Posterior vena cava (tissue), 2 donors: Measurements from ENCODE around the gene MRGPRX4. TPM values are rescaled to one million over a fixed set of nuclear protein-coding genes. Genes with fewer than 3 reads are reported as not detected.
"Not testable (repeated sequence)": the region's sequence is repeated elsewhere in the genome, so short reads cannot be mapped to it uniquely, and the experiment has no call there.

Experiments used
- DNase-seq: peaks from one replicate; pipeline ENCODE4 v3.0.0-alpha.2; 2020; ENCODE audit warnings: low spot score
- intact Hi-C, 2 donors: fragments of 100-400 bp; cut with DNase I; formaldehyde crosslinking; loops; one replicate each; pipeline versions ENCODE4 v1.14.1 to v1.14.2; 2022 to 2023
- long read RNA-seq, 2 donors: library from polyadenylated mRNA; unstranded; transcript quantifications; one replicate each; pipeline ENCODE4 v2.0.0, GENCODE V29; 2020 to 2021
- total RNA-seq, 2 donors: library from RNA; stranded (reverse); fragmentation: NEBNext Ultra II Directional; extraction: Animal tissue kit (Norgen Biotek cat#: 25700); gene quantifications; one replicate each; pipeline ENCODE4 v1.2.1, GENCODE V29; 2021
- donor health status: DM: yes; HTN: yes; CAD: no.
- donor health status: DM: yes; HTN: yes; CAD: no.

MRGPRX4 gene
- total RNA-seq = not detected
- long read RNA-seq, donor 1 = 0 reads
- long read RNA-seq, donor 2 = 0 reads

DNA sequence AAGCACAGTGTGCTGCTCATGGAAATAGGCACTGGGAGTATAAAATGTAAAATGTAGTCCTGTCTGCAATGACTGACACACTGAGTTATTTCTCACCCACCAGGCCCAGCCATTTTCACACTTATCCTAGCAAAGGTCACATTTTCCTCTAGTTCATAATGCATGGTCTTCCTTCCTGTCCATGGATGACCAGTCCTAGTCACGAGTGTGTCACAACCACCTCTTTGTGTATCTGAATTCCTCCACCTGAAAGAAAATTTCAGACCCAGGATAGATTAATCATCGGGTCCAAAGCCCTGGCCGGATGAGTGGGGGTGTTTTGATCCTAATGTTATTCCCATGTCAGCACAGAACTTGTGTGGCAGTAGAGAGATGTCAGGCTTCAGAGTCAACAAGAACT lies at the start of gene MRGPRX4:
Gene MRGPRX4, plus strand, starts transcription at position 172 of the 400 bp plus-strand sequence. CDS start 420 bp downstream, outside the sequence.
- no peak for DNase-seq
- intact Hi-C loops = no loop called here

DNA sequence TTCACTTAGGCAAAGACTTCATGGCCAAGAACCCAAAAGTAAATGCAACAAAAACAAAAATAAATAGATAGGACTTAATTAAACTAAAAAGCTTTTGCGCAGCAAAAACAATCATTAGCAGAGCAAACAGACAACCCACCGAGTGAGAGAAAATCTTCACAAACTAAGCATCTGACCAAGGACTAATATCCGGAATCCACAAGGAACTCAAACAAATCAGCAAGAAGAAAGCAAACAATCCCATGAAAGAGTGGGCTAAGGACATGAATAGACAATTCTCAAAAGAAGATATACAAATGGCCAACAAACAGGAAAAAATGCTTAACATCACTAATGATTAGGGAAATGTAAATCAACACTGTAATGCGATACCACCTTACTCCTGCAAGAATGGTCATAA lies 41.5 kb upstream of the MRGPRX4 start:
- DNase-seq, intact Hi-C loops: not testable (repeated sequence)

DNA sequence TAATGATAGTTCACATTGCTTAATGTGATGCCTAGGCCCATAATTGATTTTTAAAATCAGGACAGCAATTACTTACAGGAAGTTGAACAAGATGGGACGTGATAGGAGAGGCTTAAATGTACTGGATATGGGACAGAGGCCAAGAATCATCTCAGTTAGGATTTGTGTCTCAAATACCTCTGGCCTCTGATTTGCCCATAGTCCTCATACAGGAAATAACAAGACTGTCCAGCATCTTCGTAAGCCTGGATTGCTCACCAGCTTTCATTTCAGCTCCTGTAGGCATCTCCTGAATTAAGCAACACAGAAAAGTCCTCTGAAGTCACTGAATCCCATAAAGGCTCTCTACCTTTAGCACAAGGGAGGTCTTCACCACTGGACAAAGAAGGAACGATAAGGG lies 40.3 kb upstream of the MRGPRX4 start, which contains the start of gene MRGPRX3:
Gene MRGPRX3, plus strand, starts transcription at position 231 of the 400 bp plus-strand sequence. CDS start 4,632 bp downstream, outside the sequence.
- no peak for DNase-seq
- intact Hi-C loops = no loop called here

DNA sequence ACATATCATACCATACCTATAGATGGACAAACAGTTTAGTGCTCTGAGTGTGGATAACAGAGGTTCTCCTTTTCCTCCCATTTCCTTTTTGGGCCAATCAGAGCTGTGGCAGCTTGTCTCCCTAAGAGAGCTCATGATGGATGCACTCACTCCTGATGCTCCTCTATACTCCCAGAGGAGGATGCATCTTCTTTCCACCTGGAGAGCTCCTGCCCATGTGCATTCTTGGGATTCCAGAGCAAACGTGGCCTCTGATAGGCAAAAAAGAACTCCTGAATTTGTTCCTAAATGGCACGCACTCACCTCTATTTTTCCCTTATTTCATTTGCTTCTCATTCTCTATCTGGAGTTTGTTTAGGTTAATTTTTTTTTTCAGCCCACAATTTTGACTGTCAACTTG lies 37.3 kb upstream of the MRGPRX4 start:
- intact Hi-C loops = no loop called here
- no peak for DNase-seq

DNA sequence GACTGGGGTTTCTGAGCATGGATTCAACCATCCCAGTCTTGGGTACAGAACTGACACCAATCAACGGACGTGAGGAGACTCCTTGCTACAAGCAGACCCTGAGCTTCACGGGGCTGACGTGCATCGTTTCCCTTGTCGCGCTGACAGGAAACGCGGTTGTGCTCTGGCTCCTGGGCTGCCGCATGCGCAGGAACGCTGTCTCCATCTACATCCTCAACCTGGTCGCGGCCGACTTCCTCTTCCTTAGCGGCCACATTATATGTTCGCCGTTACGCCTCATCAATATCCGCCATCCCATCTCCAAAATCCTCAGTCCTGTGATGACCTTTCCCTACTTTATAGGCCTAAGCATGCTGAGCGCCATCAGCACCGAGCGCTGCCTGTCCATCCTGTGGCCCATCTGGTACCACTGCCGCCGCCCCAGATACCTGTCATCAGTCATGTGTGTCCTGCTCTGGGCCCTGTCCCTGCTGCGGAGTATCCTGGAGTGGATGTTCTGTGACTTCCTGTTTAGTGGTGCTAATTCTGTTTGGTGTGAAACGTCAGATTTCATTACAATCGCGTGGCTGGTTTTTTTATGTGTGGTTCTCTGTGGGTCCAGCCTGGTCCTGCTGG lies 35.3 kb upstream of the MRGPRX4 start:
- DNase-seq = no peak
- intact Hi-C loops = no loop called here

DNA sequence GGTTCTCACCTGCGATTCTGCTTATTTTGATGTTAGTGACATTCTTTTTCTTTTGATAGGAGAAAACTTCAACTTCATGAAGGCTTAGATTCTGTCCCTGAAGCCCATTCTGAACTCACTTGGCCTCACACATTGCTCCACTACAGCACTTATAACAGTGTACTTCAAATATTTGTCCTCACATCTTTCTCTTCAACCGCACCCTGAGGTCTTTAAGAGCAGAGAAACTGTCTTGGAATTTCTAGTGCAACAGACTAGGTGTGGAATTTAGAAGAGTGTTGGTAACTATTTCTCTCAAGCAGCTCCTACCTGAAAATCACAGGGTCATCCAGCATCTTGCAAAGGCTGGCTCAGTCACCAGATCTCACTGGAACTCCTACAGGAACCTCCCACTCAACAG lies 32.5 kb upstream of the MRGPRX4 start:
- intact Hi-C loops = no loop called here
- no peak for DNase-seq

DNA sequence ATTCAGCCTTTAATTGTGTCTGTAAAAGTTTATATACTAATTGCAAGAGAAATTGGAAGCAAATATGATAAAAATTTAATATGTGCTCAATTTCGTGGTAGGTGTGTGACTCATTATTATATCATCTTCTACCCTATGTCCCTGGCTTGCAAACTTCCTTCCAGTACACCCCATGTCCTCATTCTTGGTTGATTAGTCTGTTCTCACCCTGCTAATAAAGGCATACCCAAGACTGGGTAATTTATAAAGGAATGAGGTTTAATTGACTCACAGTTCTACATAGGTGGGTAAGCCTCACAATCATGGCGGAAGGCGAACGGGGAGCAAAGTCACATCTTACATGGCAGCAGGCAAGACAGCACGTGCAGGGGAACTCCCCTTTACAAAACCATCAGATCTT lies 28.4 kb upstream of the MRGPRX4 start:
- intact Hi-C loops = no loop called here
- no peak for DNase-seq

DNA sequence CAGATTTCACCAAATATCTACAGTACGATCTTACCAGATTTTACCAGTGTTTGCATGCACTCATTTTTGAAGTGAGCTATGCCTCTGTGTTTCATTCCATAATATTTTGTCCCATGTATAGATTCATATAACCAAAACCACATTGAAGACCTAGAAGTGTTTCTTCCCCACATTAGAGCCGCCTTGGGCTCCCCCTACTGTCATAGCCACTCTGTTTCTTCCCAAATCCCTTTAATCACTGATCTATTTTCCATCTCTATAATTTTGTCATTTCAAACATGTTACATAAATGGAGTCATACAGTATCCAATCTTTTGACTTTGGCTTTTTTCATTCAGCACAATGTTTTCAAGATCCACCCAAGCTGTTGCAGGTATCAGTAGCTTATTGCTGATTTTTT lies 27.6 kb upstream of the MRGPRX4 start:
- intact Hi-C loops = no loop called here
- no peak for DNase-seq

DNA sequence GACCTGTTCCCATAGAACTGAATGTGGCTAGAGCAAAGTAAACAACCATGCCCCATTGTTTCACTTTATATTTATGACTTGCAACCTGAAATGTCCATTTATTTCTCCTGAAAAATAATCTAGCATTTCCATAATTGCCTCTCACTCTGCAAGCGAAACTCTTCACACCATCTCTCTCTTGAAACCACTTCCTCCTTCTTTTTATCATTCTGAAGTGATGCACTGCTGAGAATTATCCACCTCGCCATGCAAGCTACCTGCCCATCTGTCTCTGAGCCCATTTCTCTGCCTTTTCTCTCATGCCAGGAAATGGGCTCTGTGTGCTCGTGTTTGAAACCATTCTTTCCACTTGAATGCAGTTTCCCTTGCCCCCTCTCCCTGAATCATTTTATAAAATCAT lies 26.8 kb upstream of the MRGPRX4 start:
- DNase-seq = no peak
- intact Hi-C loops = no loop called here

DNA sequence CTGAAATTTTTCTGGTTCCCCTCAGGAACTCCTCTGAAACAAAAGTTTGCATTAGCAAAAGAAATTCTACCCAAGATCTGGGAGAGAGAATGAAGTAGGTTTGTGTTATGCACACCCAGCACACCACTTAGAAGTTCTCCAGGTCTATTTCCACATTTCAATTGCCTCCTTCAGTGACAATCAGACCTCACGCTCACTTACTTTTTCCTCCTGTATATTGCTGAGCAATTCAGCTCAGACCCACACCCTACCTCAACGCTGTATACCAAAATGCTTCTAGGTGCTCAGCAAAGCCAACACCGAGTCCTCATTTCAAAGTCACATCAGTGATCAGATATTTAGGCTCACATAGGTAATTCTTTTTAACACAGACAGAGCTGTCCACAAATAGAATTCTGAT lies 21.1 kb upstream of the MRGPRX4 start:
- DNase-seq = no peak
- intact Hi-C loops = no loop called here

DNA sequence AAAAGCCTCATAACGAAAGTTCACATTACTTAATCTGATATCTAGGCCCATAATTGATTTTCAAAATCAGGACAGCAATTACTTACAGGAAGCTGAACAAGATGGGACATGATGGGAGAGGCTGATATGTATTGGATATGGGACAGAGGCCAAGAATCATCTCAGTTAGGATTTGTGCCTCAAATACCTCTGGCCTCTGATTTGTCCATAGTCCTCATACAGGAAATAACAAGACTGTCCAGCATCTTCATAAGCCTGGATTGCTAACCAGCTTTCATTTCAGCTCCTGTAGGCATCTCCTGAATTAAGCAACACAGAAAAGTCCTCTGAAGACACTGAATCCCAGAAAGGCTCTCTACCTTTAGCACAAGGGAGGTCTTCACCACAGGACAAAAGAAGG lies 4.3 kb upstream of the MRGPRX4 start:
- intact Hi-C loops = no loop called here

DNA sequence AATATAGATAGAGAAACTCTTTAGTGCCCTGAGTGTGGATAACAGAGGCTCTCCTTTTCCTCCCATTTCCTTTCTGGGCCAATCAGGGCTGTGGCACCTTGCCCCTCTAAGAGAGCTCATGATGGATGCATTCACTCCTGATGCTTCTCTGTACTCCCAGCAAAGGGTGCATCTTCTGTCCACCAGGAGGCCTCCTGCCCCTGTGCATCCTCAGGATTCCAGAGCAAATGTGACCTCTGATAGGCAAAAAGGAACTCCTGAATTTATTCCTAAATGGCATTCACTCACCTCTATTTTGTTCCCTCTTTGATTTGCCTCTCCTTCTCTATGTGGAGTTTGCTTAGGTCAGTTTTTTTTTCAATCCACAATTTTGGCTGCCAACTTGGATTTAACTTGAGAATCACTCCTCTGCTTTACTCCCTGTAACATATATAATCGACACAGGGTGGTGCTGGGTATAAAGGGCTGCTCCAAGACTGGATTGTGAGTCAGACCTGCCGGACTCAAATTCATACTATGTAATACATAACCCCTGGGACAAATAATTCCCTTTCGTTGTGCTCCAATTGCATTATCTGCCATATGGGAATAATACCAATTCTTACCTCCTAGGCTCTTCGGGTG lies 1.1 kb upstream of the MRGPRX4 start:
- intact Hi-C loops = no loop called here
- DNase-seq = no peak

More for the DNA sequence above, 4.3 kb upstream of the MRGPRX4 start:
- DNase-seq = no peak

DNA sequence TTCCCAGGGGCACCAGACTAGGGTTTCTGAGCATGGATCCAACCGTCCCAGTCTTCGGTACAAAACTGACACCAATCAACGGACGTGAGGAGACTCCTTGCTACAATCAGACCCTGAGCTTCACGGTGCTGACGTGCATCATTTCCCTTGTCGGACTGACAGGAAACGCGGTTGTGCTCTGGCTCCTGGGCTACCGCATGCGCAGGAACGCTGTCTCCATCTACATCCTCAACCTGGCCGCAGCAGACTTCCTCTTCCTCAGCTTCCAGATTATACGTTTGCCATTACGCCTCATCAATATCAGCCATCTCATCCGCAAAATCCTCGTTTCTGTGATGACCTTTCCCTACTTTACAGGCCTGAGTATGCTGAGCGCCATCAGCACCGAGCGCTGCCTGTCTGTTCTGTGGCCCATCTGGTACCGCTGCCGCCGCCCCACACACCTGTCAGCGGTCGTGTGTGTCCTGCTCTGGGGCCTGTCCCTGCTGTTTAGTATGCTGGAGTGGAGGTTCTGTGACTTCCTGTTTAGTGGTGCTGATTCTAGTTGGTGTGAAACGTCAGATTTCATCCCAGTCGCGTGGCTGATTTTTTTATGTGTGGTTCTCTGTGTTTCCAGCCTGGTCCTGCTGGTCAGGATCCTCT lies 709 bp downstream of the MRGPRX4 start:
- intact Hi-C loops = no loop called here
- DNase-seq = no peak

DNA sequence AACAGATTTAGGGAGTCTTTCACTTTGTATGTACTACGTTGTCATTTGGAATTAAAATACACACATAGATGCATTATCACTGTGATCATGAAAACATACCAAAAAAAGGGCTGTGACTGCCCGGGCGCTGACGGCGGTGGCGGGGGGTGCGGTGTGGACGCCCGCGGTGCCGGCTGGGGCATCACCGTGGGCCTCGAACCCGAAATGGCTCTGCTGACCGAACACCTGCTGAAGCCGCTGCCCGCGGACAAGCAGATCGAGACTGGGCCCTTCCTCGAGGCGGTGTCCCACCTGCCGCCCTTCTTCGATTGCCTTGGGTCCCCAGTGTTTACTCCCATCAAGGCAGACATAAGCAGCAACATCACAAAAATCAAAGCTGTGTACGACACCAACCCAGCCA lies 16.2 kb downstream of the MRGPRX4 start:
- intact Hi-C loops = no loop called here
- no peak for DNase-seq

DNA sequence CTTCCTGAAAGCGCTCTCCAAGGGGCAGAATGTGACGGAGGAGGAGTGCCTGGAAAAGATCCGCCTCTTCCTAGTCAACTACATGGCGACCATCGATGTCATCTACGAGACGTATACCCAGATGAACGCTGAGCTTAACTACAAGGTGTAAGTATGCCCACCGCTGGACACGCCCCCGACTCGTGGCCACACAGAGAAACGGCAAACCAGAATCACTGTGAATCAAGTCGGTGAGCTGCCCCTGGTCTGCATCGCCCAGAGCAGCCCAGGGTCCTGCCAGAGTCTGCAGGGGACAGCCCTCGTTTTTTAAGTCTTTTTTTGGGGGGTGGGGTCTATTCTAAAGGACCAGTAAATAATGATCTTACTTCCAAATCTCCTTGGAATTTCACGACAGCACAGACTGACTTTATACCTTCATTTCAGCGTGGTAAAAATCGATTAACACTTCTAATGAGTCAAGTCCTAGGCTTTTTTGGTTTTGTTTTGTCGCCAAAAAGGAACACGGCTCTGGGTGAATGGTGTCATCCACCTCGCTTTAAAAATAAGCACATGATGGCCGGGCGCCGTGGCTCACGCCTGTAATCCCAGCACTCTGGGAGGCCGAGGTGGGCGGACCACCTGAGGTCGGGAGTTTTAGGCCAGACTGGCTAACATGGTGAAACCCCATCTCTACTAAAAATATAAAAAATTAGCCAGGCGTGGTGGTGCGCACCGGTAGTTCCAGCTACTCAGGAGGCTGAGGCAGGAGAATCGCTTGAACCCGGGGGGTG lies 17.0 kb downstream of the MRGPRX4 start:
- intact Hi-C loops, DNase-seq: not testable (repeated sequence)

DNA sequence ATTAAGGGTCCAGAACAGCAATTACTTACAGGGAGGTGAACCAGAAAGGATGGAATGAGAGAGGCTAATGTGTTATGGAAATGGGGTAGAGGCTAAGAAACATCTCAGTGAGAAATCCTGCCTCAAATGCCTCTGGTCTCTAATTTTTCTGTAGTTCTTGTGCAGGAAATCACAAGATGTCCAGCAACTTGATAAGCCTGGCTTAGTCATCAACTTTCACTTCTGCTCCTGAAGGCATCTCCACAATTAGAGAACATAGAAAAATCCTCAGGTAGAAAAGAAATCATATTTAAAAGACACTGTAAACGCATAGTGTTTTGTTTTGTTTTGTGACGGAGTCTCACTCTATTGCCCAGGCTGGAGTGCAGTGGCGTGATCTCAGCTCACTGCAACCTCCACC lies 18.7 kb downstream of the MRGPRX4 start:
- intact Hi-C loops = no loop called here
- DNase-seq = no peak

DNA sequence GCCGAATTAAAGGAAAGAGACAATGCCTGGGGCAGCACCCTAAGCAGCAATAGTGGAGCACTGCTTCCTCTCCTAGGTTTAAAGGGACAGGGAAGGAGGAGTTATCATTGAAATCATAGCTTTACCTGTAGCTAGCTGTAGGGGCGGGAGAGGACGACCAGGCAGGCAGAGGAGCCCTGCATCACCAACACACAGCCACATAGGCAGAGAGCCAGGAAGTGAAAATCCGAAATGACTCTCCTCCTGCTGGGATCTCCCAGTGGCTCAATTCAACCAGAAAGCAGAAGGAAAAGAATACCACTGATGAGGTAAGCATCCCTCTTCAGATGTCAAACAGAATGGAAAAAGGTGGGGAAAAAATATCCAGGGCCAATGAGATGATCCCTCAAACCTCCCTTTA lies 20.4 kb downstream of the MRGPRX4 start:
- DNase-seq = no peak
- intact Hi-C loops = no loop called here

DNA sequence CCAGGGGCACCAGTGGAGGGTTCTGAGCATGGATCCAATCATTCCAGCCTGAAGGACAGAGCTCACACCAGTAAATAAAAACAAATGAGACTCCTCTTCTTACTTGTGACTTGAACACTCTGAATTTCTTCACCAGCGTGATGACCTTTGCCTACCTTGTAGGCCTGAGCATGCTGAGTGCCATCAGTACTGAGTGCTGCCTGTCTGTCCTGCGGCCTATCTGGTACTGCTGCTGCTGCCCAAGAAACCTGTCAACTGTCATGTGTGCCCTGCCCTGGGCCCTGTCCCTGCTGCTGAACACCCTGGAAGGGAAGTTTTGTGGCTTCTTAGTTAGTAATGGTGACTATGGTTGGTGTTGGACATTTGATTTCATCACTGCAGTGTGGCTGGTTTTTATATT lies 23.9 kb downstream of the MRGPRX4 start:
- no peak for DNase-seq
- intact Hi-C loops = no loop called here

DNA sequence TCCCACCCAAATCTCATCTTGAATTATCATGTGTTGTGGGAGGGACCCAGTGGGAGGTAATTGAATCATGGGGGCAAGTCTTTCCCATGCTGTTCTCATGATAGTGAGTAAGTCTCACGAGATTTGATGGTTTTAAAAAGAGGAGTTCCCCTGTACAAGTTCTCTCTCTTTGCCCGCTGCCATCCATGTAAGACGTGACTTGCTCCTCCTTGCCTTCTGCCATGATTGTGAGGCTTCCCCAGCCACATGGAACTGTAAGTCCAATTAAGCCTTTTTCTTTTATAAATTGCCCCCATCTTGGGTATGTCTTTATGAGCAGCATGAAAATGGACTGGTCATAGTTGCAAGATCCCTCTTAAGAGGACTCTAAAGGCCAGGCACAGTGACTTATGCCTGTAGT lies 25.1 kb downstream of the MRGPRX4 start:
- intact Hi-C loops, DNase-seq: not testable (repeated sequence)

DNA sequence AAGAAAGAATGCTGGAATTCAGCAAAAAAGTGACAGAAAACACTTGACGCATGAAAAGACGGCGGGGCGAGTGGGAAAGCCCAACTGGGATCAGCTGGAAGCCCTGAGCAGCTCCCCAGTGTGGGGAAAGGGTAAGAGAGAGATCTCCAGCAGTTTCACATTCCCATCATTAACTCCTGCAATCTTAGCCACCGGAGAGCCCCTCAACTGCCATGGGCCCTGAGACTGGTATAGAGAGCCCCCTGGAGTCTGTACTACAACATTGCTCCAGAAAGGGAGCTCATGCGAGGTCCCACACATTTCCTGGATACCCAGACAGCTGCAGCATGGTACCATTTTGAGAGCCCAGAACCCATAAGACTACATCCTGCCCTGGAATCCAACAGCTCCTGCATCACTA lies 31.1 kb downstream of the MRGPRX4 start:
- no peak for DNase-seq
- intact Hi-C loops = no loop called here
